H9 (cell line): ENCODE results near the gene SLC4A5. TPM values are rescaled to one million over a fixed set of nuclear protein-coding genes. Genes with fewer than 3 reads are reported as not detected.

Source experiments
- DNase-seq: peaks from one replicate; pipeline ENCODE4 v3.0.0-alpha.2; 2017
- H2AFZ ChIP-seq: one replicate; pipeline ENCODE4 v1.6.1; 2013; ENCODE audit warnings: mild to moderate bottlenecking, low read length, control low read depth, moderate library complexity
- H2AK5ac ChIP-seq: 2 replicates; pipeline ENCODE4 v1.6.1; 2013; ENCODE audit warnings: low read length, control low read depth, mixed read lengths; ENCODE audit not compliant: insufficient read length
- H2BK120ac ChIP-seq: one replicate; pipeline ENCODE4 v1.6.1; 2013; ENCODE audit warnings: low read depth, mild to moderate bottlenecking, low read length, control low read depth, inconsistent platforms; ENCODE audit not compliant: poor library complexity, severe bottlenecking
- H2BK12ac ChIP-seq: 2 replicates; pipeline ENCODE4 v1.6.1; 2013; ENCODE audit warnings: low read length, control low read depth, mixed read lengths, low read depth; ENCODE audit not compliant: insufficient read length
- H2BK15ac ChIP-seq: 2 replicates; pipeline ENCODE4 v1.6.1; 2013; ENCODE audit warnings: low read depth, low read length, control low read depth
- H2BK20ac ChIP-seq: one replicate; pipeline ENCODE4 v1.6.1; 2013; ENCODE audit warnings: low read depth, mild to moderate bottlenecking, low read length, control low read depth, inconsistent platforms; ENCODE audit not compliant: poor library complexity, severe bottlenecking
- H2BK5ac ChIP-seq: 2 replicates; pipeline ENCODE4 v1.6.1; 2013; ENCODE audit warnings: low read length, control low read depth, mixed read lengths; ENCODE audit not compliant: insufficient read length
- H3K14ac ChIP-seq: 2 replicates; pipeline ENCODE4 v1.6.1; 2013; ENCODE audit warnings: low read length, control low read depth; ENCODE audit not compliant: insufficient read depth
- H3K18ac ChIP-seq: 2 replicates; pipeline ENCODE4 v1.6.1; 2013; ENCODE audit warnings: low read depth, mild to moderate bottlenecking, mixed read lengths, low read length, control low read depth; ENCODE audit not compliant: insufficient read length
- H3K23ac ChIP-seq: 2 replicates; pipeline ENCODE4 v1.6.1; 2013; ENCODE audit warnings: low read length, control low read depth, mixed read lengths, low read depth; ENCODE audit not compliant: insufficient read length
- H3K23me2 ChIP-seq: 2 replicates; pipeline ENCODE4 v1.6.1; 2013; ENCODE audit warnings: low read depth, mild to moderate bottlenecking, mixed read lengths, low read length, control low read depth; ENCODE audit not compliant: insufficient read length, poor library complexity, severe bottlenecking
- H3K27ac ChIP-seq: 2 replicates; pipeline ENCODE4 v1.5.1; 2013; ENCODE audit warnings: low read length, control low read depth, mixed read lengths, low read depth; ENCODE audit not compliant: insufficient read length
- H3K27me3 ChIP-seq: 2 replicates; pipeline ENCODE4 v1.6.1; 2013; ENCODE audit warnings: low read length, control low read depth, inconsistent platforms; ENCODE audit not compliant: insufficient read depth
- H3K4ac ChIP-seq: 2 replicates; pipeline ENCODE4 v1.6.1; 2013; ENCODE audit warnings: low read depth, mild to moderate bottlenecking, control low read depth, inconsistent platforms, low read length, moderate library complexity
- H3K4me1 ChIP-seq: 2 replicates; pipeline ENCODE4 v1.6.1; 2013; ENCODE audit warnings: low read length, control low read depth, inconsistent platforms; ENCODE audit not compliant: insufficient read depth
- H3K4me2 ChIP-seq: 2 replicates; pipeline ENCODE4 v1.6.1; 2013; ENCODE audit warnings: low read length, control low read depth, mixed read lengths; ENCODE audit not compliant: insufficient read length, insufficient read depth
- H3K56ac ChIP-seq: 2 replicates; pipeline ENCODE4 v1.6.1; 2013; ENCODE audit warnings: low read depth, mild to moderate bottlenecking, mixed read lengths, low read length, control low read depth; ENCODE audit not compliant: insufficient read length
- H3K79me1 ChIP-seq: 2 replicates; pipeline ENCODE4 v1.6.1; 2013; ENCODE audit warnings: low read depth, mild to moderate bottlenecking, moderate library complexity, low read length, control low read depth, inconsistent platforms; ENCODE audit not compliant: insufficient read depth, poor library complexity, severe bottlenecking
- H3K79me2 ChIP-seq: 2 replicates; pipeline ENCODE4 v1.6.1; 2013; ENCODE audit warnings: low read length, control low read depth, inconsistent platforms; ENCODE audit not compliant: insufficient read depth
- H3K9ac ChIP-seq: 2 replicates; pipeline ENCODE4 v1.6.1; 2013; ENCODE audit warnings: low read length, control low read depth, mixed read lengths; ENCODE audit not compliant: insufficient read length; ENCODE audit errors: extremely low read depth
- H3K9me3 ChIP-seq: one replicate; pipeline ENCODE4 v1.6.1; 2013; ENCODE audit warnings: low read depth, low read length, inconsistent platforms; ENCODE audit not compliant: control insufficient read depth
- H3T11ph ChIP-seq: one replicate; pipeline ENCODE4 v1.6.1; 2013; ENCODE audit warnings: mild to moderate bottlenecking, low read length, control low read depth, inconsistent platforms
- H4K20me1 ChIP-seq: one replicate; pipeline ENCODE4 v1.6.1; 2013; ENCODE audit not compliant: control insufficient read depth, insufficient read length, insufficient read depth
- H4K5ac ChIP-seq: 2 replicates; pipeline ENCODE4 v1.6.1; 2013; ENCODE audit warnings: low read depth, mild to moderate bottlenecking, mixed read lengths, low read length, control low read depth; ENCODE audit not compliant: insufficient read length
- H4K8ac ChIP-seq: replicated peaks from 2 replicates; pipeline ENCODE4 v1.6.1; 2013; ENCODE audit warnings: low read length, control low read depth, mixed read lengths, low read depth; ENCODE audit not compliant: insufficient read length
- H4K91ac ChIP-seq: 2 replicates; pipeline ENCODE4 v1.6.1; 2013; ENCODE audit warnings: low read depth, mild to moderate bottlenecking, moderate library complexity, mixed read lengths, low read length, control low read depth; ENCODE audit not compliant: insufficient read length
- H3K27ac Mint-ChIP-seq, 3 experiments: 2 replicates in 2 of 3; 3 replicates in 1 of 3; pipeline ENCODE4 v1.8.0; 2020 to 2021; ENCODE audit warnings: mixed read lengths in 3 of 3, mild to moderate bottlenecking in 1 of 3, moderate library complexity in 1 of 3
- H3K27me3 Mint-ChIP-seq: 2 replicates; pipeline ENCODE4 v1.8.0; 2021; ENCODE audit warnings: low read depth, mild to moderate bottlenecking, moderate library complexity, mixed read lengths
- H3K36me3 Mint-ChIP-seq, 3 experiments: 2 replicates in 2 of 3; 3 replicates in 1 of 3; pipeline ENCODE4 v1.8.0; 2020 to 2021; ENCODE audit warnings: low read depth in 3 of 3, mixed read lengths in 3 of 3; ENCODE audit not compliant: insufficient read depth in 1 of 3
- H3K4me1 Mint-ChIP-seq, 2 experiments: 2 replicates each; pipeline ENCODE4 v1.8.0; 2020; ENCODE audit warnings: mixed read lengths in 2 of 2
- H3K4me3 Mint-ChIP-seq, 2 experiments: 2 replicates in 1 of 2; 3 replicates in 1 of 2; pipeline ENCODE4 v1.8.0; 2020 to 2021; ENCODE audit warnings: mild to moderate bottlenecking in 2 of 2, mixed read lengths in 2 of 2, moderate library complexity in 1 of 2
- H3K9me3 Mint-ChIP-seq, 2 experiments: 2 replicates in 1 of 2; 3 replicates in 1 of 2; pipeline ENCODE4 v1.8.0; 2020; ENCODE audit warnings: mild to moderate bottlenecking in 2 of 2, mixed read lengths in 2 of 2, moderate library complexity in 1 of 2
- CTCF ChIP-seq: fragments of 200-600 bp; sonication (generic); conservative IDR thresholded peaks from 3 replicates; pipeline ENCODE4 v1.8.0; 2021; ENCODE audit warnings: antibody characterized with exemption, mild to moderate bottlenecking
- WGBS: extraction: QIAGEN DNeasy Blood & Tissue Kit; methylation state at CpG from one replicate; pipeline ENCODE4 v1.1.7; 2013; ENCODE audit warnings: missing lambda C conversion rate, low lambda C conversion rate, mixed read lengths; ENCODE audit not compliant: insufficient read length; ENCODE audit errors: extremely low coverage; 5-methylcytosine and 5-hydroxymethylcytosine counted together
- total RNA-seq: library from RNA; stranded (reverse); gene quantifications from 2 replicates; pipeline ENCODE4 v1.2.1, GENCODE V29; 2021

The SLC4A5 gene
- total RNA-seq, 1 experiment from 2014 or later: 0.50 TPM

GRCh38 chr2:74301262-74301661, 42.0 kb downstream of the SLC4A5 start:
- Histone ChIP-seq H3K14ac (no peak overlapping the region), H3K56ac (no peak overlapping the region), H2BK20ac (no peak overlapping the region), H2BK5ac (no peak overlapping the region), H2BK120ac (no peak overlapping the region), H2BK15ac (no peak overlapping the region), H3T11ph (no peak overlapping the region), H3K27ac (no peak overlapping the region), H4K8ac (no peak overlapping the region), H4K20me1 (no peaks in the 10 kb centered on the region), H4K91ac (no peak overlapping the region), H3K23me2 (peaks cover 4% of the 10 kb centered on the region), H3K27me3 (no peaks in the 10 kb centered on the region), H3K4ac (no peak overlapping the region), H3K4me2 (no peak overlapping the region), H3K4me1 (no peaks in the 10 kb centered on the region), H3K23ac (no peak overlapping the region), H2BK12ac (no peak overlapping the region), H2AK5ac (no peak overlapping the region), H3K18ac (no peak overlapping the region), H3K79me2 (no peaks in the 10 kb centered on the region), H3K9me3 (no peaks in the 10 kb centered on the region), H3K79me1 (no peaks in the 10 kb centered on the region), H2AFZ (no peak overlapping the region), H3K9ac (no peak overlapping the region), H4K5ac (no peak overlapping the region)
- Mint-ChIP-seq H3K27ac (no peak overlapping the region), H3K9me3 (peaks cover 12 to 13% of the 10 kb centered on the region in 2 experiments; a peak in 4 of 5 replicates), H3K4me3 (no peak overlapping the region), H3K27me3 (peaks cover 6% of the 10 kb centered on the region), H3K36me3 (peaks cover 0 to 4% (median 0%) of the 10 kb centered on the region in 3 experiments; a peak in 2 of 7 replicates), H3K4me1 (peaks cover 0 to 3% of the 10 kb centered on the region in 2 experiments; a peak in 1 of 4 replicates)
- DNase-seq: no peak
- WGBS: no CpG with 5 or more reads among the region's 1 CpG
- no peak for TF ChIP-seq CTCF
